Measurements from ENCODE around the gene RSRC1. TPM values are rescaled to one million over a fixed set of nuclear protein-coding genes. Genes with fewer than 3 reads are reported as not detected.
"Not testable (repeated sequence)": the region's sequence is repeated elsewhere in the genome, so short reads cannot be mapped to it uniquely, and the experiment has no call there.

RSRC1 gene
- total and polyA plus RNA-seq, 12 donors, result 12.6 to 27.6 (median 21.4) TPM

GRCh38 chr3:158548691-158549090, 438.8 kb downstream of the RSRC1 start:
- Histone ChIP-seq H3K36me3 (peaks cover 0 to 16% (median 0%) of the 10 kb centered on the region in 9 donors), H3K4me1 (no peaks in the 10 kb centered on the region), H3K4me3 (no peak overlapping the region), H3K9me3 (peaks cover 0 to 3% (median 0%) of the 10 kb centered on the region in 11 donors), H3K27ac (no peak overlapping the region), H3K27me3 (no peaks in the 10 kb centered on the region)
- no peak for DNase-seq
- 62 to 64% methylated on average over 4 of the region's 4 CpGs for WGBS, 2 donors
- TF ChIP-seq, protein P1, sequence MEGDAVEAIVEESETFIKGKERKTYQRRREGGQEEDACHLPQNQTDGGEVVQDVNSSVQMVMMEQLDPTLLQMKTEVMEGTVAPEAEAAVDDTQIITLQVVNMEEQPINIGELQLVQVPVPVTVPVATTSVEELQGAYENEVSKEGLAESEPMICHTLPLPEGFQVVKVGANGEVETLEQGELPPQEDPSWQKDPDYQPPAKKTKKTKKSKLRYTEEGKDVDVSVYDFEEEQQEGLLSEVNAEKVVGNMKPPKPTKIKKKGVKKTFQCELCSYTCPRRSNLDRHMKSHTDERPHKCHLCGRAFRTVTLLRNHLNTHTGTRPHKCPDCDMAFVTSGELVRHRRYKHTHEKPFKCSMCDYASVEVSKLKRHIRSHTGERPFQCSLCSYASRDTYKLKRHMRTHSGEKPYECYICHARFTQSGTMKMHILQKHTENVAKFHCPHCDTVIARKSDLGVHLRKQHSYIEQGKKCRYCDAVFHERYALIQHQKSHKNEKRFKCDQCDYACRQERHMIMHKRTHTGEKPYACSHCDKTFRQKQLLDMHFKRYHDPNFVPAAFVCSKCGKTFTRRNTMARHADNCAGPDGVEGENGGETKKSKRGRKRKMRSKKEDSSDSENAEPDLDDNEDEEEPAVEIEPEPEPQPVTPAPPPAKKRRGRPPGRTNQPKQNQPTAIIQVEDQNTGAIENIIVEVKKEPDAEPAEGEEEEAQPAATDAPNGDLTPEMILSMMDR (IDR thresholded peaks at IDR 0.05), result no peak
- no peak for ATAC-seq
- intact Hi-C loops (cut with DNase I), result loop anchor here in 3 of 10 donors (10.0 kb wide), 2 partner anchors 96 to 246 kb away; partner anchors contain the start of gene GFM1 (in 2 of the 3)

DNA sequence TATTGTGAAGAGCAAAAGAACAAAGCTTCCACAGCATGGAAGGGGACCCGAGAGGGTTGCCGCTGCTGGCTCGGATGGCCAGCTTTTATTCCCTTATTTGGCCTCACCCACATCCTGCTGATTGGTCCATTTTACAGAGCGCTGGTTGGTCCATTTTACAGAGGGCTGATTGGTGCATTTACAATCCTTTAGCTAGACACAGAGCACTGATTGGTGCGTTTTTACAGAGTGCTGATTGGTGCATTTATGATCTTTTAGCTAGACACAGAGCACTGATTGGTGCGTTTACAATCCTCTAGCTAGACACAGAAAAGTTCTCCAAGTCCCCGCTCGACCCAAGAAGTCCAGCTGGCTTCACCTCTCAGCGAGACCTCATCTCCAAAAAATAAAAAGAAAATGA, 440.0 kb downstream of the RSRC1 start:
- not testable (repeated sequence) for H3K27me3 ChIP-seq, H3K4me3 ChIP-seq, DNase-seq, H3K4me1 ChIP-seq, ATAC-seq, H3K36me3 ChIP-seq, H3K27ac ChIP-seq, H3K9me3 ChIP-seq
- intact Hi-C loops (cut with DNase I), result loop anchor here in 3 of 10 donors (10.0 kb wide), 2 partner anchors 95 to 245 kb away; partner anchors contain the start of gene GFM1 (in 2 of the 3)
- WGBS, 2 donors, result 96 to 97% methylated on average over 9 of the region's 9 CpGs

GRCh38 chr3:158552124-158552523, 442.2 kb downstream of the RSRC1 start:
- ATAC-seq, result no peak
- Histone ChIP-seq H3K36me3 (peaks cover 0 to 3% (median 0%) of the 10 kb centered on the region in 9 donors), H3K4me3 (no peak overlapping the region), H3K27me3 (no peaks in the 10 kb centered on the region), H3K9me3 (peaks cover 0 to 3% (median 0%) of the 10 kb centered on the region in 11 donors), H3K4me1 (no peaks in the 10 kb centered on the region), H3K27ac (no peak overlapping the region)
- intact Hi-C loops (cut with DNase I), result no loop called here
- no peak for DNase-seq
- 86 to 92% methylated on average over 2 of the region's 2 CpGs for WGBS, 2 donors
- TF ChIP-seq, protein P1 (IDR thresholded peaks at IDR 0.05), result no peak

DNA sequence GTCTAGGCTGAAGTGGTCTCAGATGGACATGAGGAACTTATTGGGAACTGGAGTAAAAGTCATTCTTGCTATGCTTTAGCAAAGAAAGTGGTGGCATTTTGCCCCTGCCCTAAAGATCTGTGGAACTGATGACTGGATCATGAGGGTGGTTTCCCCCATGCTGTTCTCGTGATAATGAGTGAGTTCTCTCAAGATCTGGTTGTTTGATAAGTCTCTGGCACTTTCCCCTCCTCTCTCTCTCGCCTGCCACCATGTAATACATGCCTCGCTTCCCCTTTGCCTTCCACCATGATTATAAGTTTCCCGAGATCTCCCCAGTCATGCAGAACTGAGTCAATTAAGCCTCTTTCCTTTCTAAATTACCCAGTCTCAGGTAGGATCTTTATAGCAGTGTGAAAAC, 449.6 kb downstream of the RSRC1 start:
- H3K27me3 ChIP-seq, result no peaks in the 10 kb centered on the region
- TF ChIP-seq, protein P1 (IDR thresholded peaks at IDR 0.05), result no peak

DNA sequence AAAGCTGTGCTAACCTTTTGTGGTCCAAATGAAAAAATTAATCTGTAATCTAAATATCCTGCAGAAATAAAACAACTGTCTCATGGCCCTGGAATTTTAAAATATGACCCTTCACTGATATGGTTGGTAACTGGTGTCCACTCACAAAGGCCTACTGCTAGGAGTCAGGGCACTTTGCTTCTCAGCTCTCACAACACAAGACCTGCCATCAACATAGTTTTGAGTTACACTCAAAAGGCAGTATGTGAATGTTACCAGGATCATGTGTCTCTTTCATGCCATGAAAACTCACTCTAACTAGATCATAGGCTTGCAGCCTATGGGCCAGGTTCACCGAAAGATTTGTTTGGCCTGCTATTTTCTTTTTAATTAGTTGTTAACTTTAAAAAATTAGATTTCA, 451.1 kb downstream of the RSRC1 start:
- H3K36me3 ChIP-seq, result no peaks in the 10 kb centered on the region
- no peaks in the 10 kb centered on the region for H3K27me3 ChIP-seq
- WGBS, 2 donors, result 85 to 97% methylated on average over 1 of the region's 1 CpG
- intact Hi-C loops (cut with DNase I), result no loop called here
- peak overlapping the region in 3 of 10 donors; percentile 12 to 25 (median 15) for H3K27ac ChIP-seq
- TF ChIP-seq, protein P1 (IDR thresholded peaks at IDR 0.05), result no peak
- H3K4me1 ChIP-seq, result peaks cover 0 to 23% (median 0%) of the 10 kb centered on the region in 9 donors
- ATAC-seq (peak in 2 of 8 donors; percentile 47 to 60), DNase-seq (no peak)
- peaks cover 0 to 6% (median 0%) of the 10 kb centered on the region in 11 donors for H3K9me3 ChIP-seq
- H3K4me3 ChIP-seq, result no peak overlapping the region

More for the DNA sequence above, 449.6 kb downstream of the RSRC1 start:
- DNase-seq (no peak), ATAC-seq (no peak)
- intact Hi-C loops (cut with DNase I), result no loop called here
- peaks cover 0 to 23% (median 0%) of the 10 kb centered on the region in 9 donors for H3K4me1 ChIP-seq
- 83 to 89% methylated on average over 4 of the region's 4 CpGs for WGBS, 2 donors
- H3K27ac ChIP-seq, result no peak overlapping the region
- H3K4me3 ChIP-seq, result no peak overlapping the region
- no peaks in the 10 kb centered on the region for H3K9me3 ChIP-seq
- no peaks in the 10 kb centered on the region for H3K36me3 ChIP-seq
